ENCODE measurements around the gene TBC1D1.

GRCh38 chr4:38166768-38167167 is 275.9 kb downstream of the TBC1D1 start:
- TF ChIP-seq CTCF (IDR thresholded peaks at IDR 0.05): no peak
- no peak for TF ChIP-seq POLR2A (IDR thresholded peaks at IDR 0.05)
